Glutamatergic neuron (in vitro differentiated cells): ENCODE results near the gene NHLRC4. TPM values are rescaled to one million over a fixed set of nuclear protein-coding genes. Genes with fewer than 3 reads are reported as not detected.

ENCODE experiments used
- DNase-seq: peaks from one replicate; pipeline ENCODE4 v3.0.0; 2022
- H3K27ac Mint-ChIP-seq: one replicate; pipeline ENCODE4 v1.8.0; 2020; ENCODE audit warnings: mild to moderate bottlenecking, mixed read lengths, inconsistent platforms; ENCODE audit not compliant: unreplicated experiment
- H3K27me3 Mint-ChIP-seq: one replicate; pipeline ENCODE4 v1.8.0; 2020; ENCODE audit warnings: mild to moderate bottlenecking, moderate library complexity, mixed read lengths, inconsistent platforms; ENCODE audit not compliant: unreplicated experiment
- H3K36me3 Mint-ChIP-seq: one replicate; pipeline ENCODE4 v1.8.0; 2020; ENCODE audit warnings: mild to moderate bottlenecking, mixed read lengths, inconsistent platforms; ENCODE audit not compliant: unreplicated experiment
- H3K4me1 Mint-ChIP-seq: one replicate; pipeline ENCODE4 v1.8.0; 2020; ENCODE audit warnings: mild to moderate bottlenecking, low read depth, mixed read lengths, inconsistent platforms; ENCODE audit not compliant: unreplicated experiment
- H3K4me3 Mint-ChIP-seq: one replicate; pipeline ENCODE4 v1.8.0; 2020; ENCODE audit warnings: mild to moderate bottlenecking, mixed read lengths, inconsistent platforms; ENCODE audit not compliant: unreplicated experiment
- H3K9me3 Mint-ChIP-seq: one replicate; pipeline ENCODE4 v1.8.0; 2020; ENCODE audit warnings: mild to moderate bottlenecking, moderate library complexity, mixed read lengths, inconsistent platforms; ENCODE audit not compliant: unreplicated experiment
- total RNA-seq: library from RNA; stranded (reverse); fragmentation: NEBNext Ultra II Directional; extraction: Animal tissue kit (Norgen Biotek cat#: 25700); gene quantifications from one replicate; pipeline ENCODE4 v1.2.1, GENCODE V29; 2021; ENCODE audit not compliant: unreplicated experiment
- TF ChIP-seq, protein P1 (sequence below): fragments of 200-600 bp; sonication (generic); IDR thresholded peaks from one replicate; pipeline ENCODE4 v1.5.0; 2021; ENCODE audit not compliant: partially characterized antibody, unreplicated experiment

NHLRC4 gene
- total RNA-seq, 1 donor from 2014 or later, result 3.4 TPM

DNA sequence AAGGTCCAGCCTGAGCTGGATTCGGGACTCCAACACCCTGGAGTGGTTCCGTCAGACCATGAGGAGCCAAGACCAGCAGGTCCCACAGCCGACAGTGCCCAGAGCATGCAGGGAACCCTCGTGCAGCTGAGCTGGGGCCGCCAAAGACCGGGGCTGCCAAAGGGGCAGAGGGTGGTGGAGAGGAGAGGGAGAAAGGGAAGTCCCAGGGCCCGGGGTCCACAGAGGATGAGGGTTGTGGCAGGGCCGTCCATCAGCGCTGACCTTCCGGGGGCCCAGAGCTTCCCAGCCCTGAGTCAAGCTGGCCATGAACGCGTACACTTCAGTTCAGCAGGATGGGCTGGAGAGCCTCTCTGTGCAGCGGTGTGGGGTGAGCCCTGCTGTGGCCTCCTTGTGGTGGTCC, 46.0 kb upstream of the NHLRC4 start:
- Mint-ChIP-seq H3K4me1 (peaks cover 6% of the 10 kb centered on the region), H3K4me3 (no peak overlapping the region), H3K27ac (no peak overlapping the region), H3K36me3 (no peaks in the 10 kb centered on the region), H3K27me3 (peaks cover 7% of the 10 kb centered on the region), H3K9me3 (peaks cover 17% of the 10 kb centered on the region)
- no peak for DNase-seq
- TF ChIP-seq, protein P1, sequence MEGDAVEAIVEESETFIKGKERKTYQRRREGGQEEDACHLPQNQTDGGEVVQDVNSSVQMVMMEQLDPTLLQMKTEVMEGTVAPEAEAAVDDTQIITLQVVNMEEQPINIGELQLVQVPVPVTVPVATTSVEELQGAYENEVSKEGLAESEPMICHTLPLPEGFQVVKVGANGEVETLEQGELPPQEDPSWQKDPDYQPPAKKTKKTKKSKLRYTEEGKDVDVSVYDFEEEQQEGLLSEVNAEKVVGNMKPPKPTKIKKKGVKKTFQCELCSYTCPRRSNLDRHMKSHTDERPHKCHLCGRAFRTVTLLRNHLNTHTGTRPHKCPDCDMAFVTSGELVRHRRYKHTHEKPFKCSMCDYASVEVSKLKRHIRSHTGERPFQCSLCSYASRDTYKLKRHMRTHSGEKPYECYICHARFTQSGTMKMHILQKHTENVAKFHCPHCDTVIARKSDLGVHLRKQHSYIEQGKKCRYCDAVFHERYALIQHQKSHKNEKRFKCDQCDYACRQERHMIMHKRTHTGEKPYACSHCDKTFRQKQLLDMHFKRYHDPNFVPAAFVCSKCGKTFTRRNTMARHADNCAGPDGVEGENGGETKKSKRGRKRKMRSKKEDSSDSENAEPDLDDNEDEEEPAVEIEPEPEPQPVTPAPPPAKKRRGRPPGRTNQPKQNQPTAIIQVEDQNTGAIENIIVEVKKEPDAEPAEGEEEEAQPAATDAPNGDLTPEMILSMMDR, result no peak

- no peak for DNase-seq
- Mint-ChIP-seq H3K36me3 (no peaks in the 10 kb centered on the region), H3K9me3 (peaks cover 19% of the 10 kb centered on the region), H3K4me1 (peaks cover 7% of the 10 kb centered on the region), H3K27ac (no peak overlapping the region), H3K27me3 (peaks cover 9% of the 10 kb centered on the region), H3K4me3 (no peak overlapping the region)
- TF ChIP-seq, protein P1, result no peak
These were observed 45.2 kb upstream of the NHLRC4 start for GRCh38 chr16:521381-522210.

- no peaks in the 10 kb centered on the region for H3K36me3 Mint-ChIP-seq
- DNase-seq, result no peak
- peaks cover 19% of the 10 kb centered on the region for H3K9me3 Mint-ChIP-seq
- H3K4me1 Mint-ChIP-seq, result peaks cover 8% of the 10 kb centered on the region
- no peak overlapping the region for H3K4me3 Mint-ChIP-seq
- TF ChIP-seq, protein P1, result no peak
- peak overlapping the region; percentile 48 for H3K27ac Mint-ChIP-seq
- H3K27me3 Mint-ChIP-seq, result peaks cover 9% of the 10 kb centered on the region
These were observed 44.3 kb upstream of the NHLRC4 start for GRCh38 chr16:522320-523096.

GRCh38 chr16:523097-523741, 43.6 kb upstream of the NHLRC4 start:
- Mint-ChIP-seq H3K4me1 (peaks cover 8% of the 10 kb centered on the region), H3K27ac (peak overlapping the region; percentile 48), H3K36me3 (no peaks in the 10 kb centered on the region), H3K4me3 (no peak overlapping the region), H3K27me3 (peaks cover 9% of the 10 kb centered on the region), H3K9me3 (peaks cover 19% of the 10 kb centered on the region)
- no peak for DNase-seq
- TF ChIP-seq, protein P1, result no peak
